GM12878 (cell line): ENCODE data around the gene SLC22A23. TPM values are rescaled to one million over a fixed set of nuclear protein-coding genes. Genes with fewer than 3 reads are reported as not detected.

ENCODE experiments used
- ATAC-seq: fragments of 200-7000 bp; cut with Tn5 transposase; 3 replicates; pipeline ENCODE4 v1.9.1; 2020; ENCODE audit warnings: mild to moderate bottlenecking, moderate library complexity
- BruUV-seq: library from RNA; stranded (reverse); fragments of 400-500 nt; replicated peaks from 2 replicates; lab custom pipeline; 2021; lab: Mats Ljungman, UMichigan
- CTCF ChIA-PET: fragments of 300-600 bp; sonication (Branson Sonifier 250); formaldehyde crosslinking; extraction: SDS; loops from one replicate; lab custom pipeline; 2021; ENCODE audit warnings: inconsistent platforms; lab: Yijun Ruan, JAX
- POLR2A ChIA-PET: fragments of 350-600 bp; formaldehyde crosslinking; extraction: SDS; loops from one replicate; lab custom pipeline; 2021; ENCODE audit warnings: inconsistent platforms; lab: Charles Lee
- RAD21 ChIA-PET: fragments of 300-600 bp; sonication (Branson Sonifier 250); formaldehyde crosslinking; loops from one replicate; lab custom pipeline; 2023; ENCODE audit warnings: antibody characterized with exemption; ENCODE audit not compliant: unreplicated experiment; lab: Charles Lee
- SMC1A ChIA-PET: fragments of 300-600 bp; sonication (Branson Sonifier 250); formaldehyde crosslinking; loops from one replicate; lab custom pipeline; 2023; ENCODE audit not compliant: unreplicated experiment, uncharacterized antibody; lab: Charles Lee
- DNase-seq: peaks from one replicate; pipeline ENCODE4 v3.0.0-alpha.2; 2011; ENCODE audit warnings: low read depth, low spot score
- FAIRE-seq: peaks from 3 replicates; lab custom pipeline; 2011; peaks lifted over from hg19 to GRCh38; lab: Jason Lieb, UNC
- H2AFZ ChIP-seq: 2 replicates; pipeline ENCODE4 v1.6.0; 2011; ENCODE audit warnings: low read depth, low read length, control low read depth; ENCODE audit not compliant: control insufficient read depth
- H3K27ac ChIP-seq: 2 replicates; pipeline ENCODE4 v1.5.1; 2011; ENCODE audit warnings: control low read depth; ENCODE audit not compliant: control insufficient read depth, insufficient read depth
- H3K27me3 ChIP-seq, 2 experiments: replicated peaks in 1 of 2; 2 replicates each; pipeline versions ENCODE4 v1.6.0 to v1.6.1; 2011; ENCODE audit warnings: low read length in 1 of 2; ENCODE audit not compliant: control insufficient read depth in 2 of 2, insufficient read depth in 2 of 2
- H3K36me3 ChIP-seq, 2 experiments: 2 replicates each; pipeline ENCODE4 v1.5.1; 2011; ENCODE audit warnings: low read length in 1 of 2; ENCODE audit not compliant: control insufficient read depth in 2 of 2, insufficient read depth in 2 of 2
- H3K4me1 ChIP-seq: 2 replicates; pipeline ENCODE4 v1.6.1; 2011; ENCODE audit warnings: mild to moderate bottlenecking, low read length, moderate library complexity, mixed read lengths; ENCODE audit not compliant: control insufficient read depth, insufficient read depth
- H3K4me2 ChIP-seq: 2 replicates; pipeline ENCODE4 v1.6.0; 2011; ENCODE audit warnings: control low read depth; ENCODE audit not compliant: control insufficient read depth, insufficient read depth
- H3K4me3 ChIP-seq: fragments of 200-600 bp; sonication (generic); 2 replicates; pipeline ENCODE4 v1.5.1; 2016
- H3K79me2 ChIP-seq: 2 replicates; pipeline ENCODE4 v1.6.0; 2011; ENCODE audit warnings: low read length; ENCODE audit not compliant: control insufficient read depth, insufficient read depth
- H3K9ac ChIP-seq: 2 replicates; pipeline ENCODE4 v1.8.0; 2011; ENCODE audit warnings: low read length, control low read depth, mixed read lengths; ENCODE audit not compliant: control insufficient read depth, insufficient read depth
- H3K9me3 ChIP-seq: replicated peaks from 3 replicates; pipeline ENCODE4 v1.5.1; 2011; ENCODE audit warnings: mild to moderate bottlenecking, low read length; ENCODE audit not compliant: control insufficient read depth, insufficient read depth
- H4K20me1 ChIP-seq: 2 replicates; pipeline ENCODE4 v1.6.0; 2011; ENCODE audit not compliant: control insufficient read depth, insufficient read depth
- BCL11A ChIP-seq: IDR thresholded peaks from 2 replicates; pipeline ENCODE4 v1.6.1; 2011; ENCODE audit warnings: low read depth, low read length
- EP300 ChIP-seq, 2 experiments: fragments of 150-350 bp in 1 of 2; IDR thresholded peaks; 2 replicates each; pipeline ENCODE4 v1.6.1; 2011 to 2012; ENCODE audit warnings: low read depth in 2 of 2, low read length in 2 of 2, borderline replicate concordance in 1 of 2, improper control_type of control experiment in 1 of 2, inconsistent platforms in 1 of 2; ENCODE audit not compliant: control insufficient read depth in 1 of 2
- MEF2A ChIP-seq: IDR thresholded peaks from 2 replicates; pipeline ENCODE4 v1.6.1; 2011; ENCODE audit warnings: low read depth, mild to moderate bottlenecking, low read length, moderate library complexity; ENCODE audit not compliant: insufficient read depth
- PAX5 ChIP-seq: IDR thresholded peaks from 2 replicates; pipeline ENCODE4 v1.6.1; 2011; ENCODE audit warnings: low read depth, low read length, borderline replicate concordance
- RELA ChIP-seq: fragments of 450-650 bp; IDR thresholded peaks from 2 replicates; pipeline ENCODE4 v1.8.0; 2014; ENCODE audit warnings: borderline replicate concordance; ENCODE audit not compliant: partially characterized antibody
- SMAD5 ChIP-seq: IDR thresholded peaks from 2 replicates; pipeline ENCODE4 v1.6.1; 2016; ENCODE audit warnings: antibody characterized with exemption, low read depth
- SMC3 ChIP-seq: IDR thresholded peaks from 2 replicates; pipeline ENCODE4 v1.6.1; 2011; ENCODE audit warnings: low read length, improper control_type of control experiment, borderline replicate concordance
- in situ Hi-C: fragments of 300-500 bp; cut with MboI; formaldehyde crosslinking; loops from 9 replicates; pipeline ENCODE4 v1.14.3; 2018; ENCODE audit warnings: mixed read lengths
- intact Hi-C: fragments of 100-400 bp; cut with micrococcal nuclease; formaldehyde crosslinking; loops from one replicate; pipeline ENCODE4 v1.14.2; 2022; ENCODE audit not compliant: unreplicated experiment
- polyA plus RNA-seq, 11 experiments: library from polyadenylated mRNA; depleted of rRNA in 4 of 11; unstranded in 6 of 11; stranded (reverse) in 5 of 11; fragments of >200 nt; fragmentation: Nextera tagmentation in 4 of 11; fragmentation: Illumina TruSeq in 1 of 11; extraction: Ambion mirVana in 4 of 11; extraction: Trizol in 1 of 11; gene quantifications; 1 replicate in 1 of 11; 2 replicates in 10 of 11; pipeline versions ENCODE4 v1.2.1 to v1.2.3, GENCODE V29; 2011 to 2016; ENCODE audit warnings: inconsistent platforms in 2 of 11, missing spikeins in 2 of 11, low read depth in 1 of 11
- total RNA-seq, 4 experiments: library from RNA; depleted of rRNA in 3 of 4; stranded (reverse); fragments of >200 nt in 3 of 4; fragmentation: Illumina TruSeq in 1 of 4; extraction: Trizol in 1 of 4; gene quantifications; 2 replicates each; pipeline versions ENCODE4 v1.2.1 to v1.2.3, GENCODE V29; 2013 to 2021
- TF ChIP-seq, protein P1 (sequence below): fragments of 450-650 bp; IDR thresholded peaks from 2 replicates; pipeline ENCODE4 v1.6.1; 2016; ENCODE audit warnings: mild to moderate bottlenecking, moderate library complexity, borderline replicate concordance
- TF ChIP-seq, protein P2 (sequence below): IDR thresholded peaks from 2 replicates; pipeline ENCODE4 v1.6.1; 2012; ENCODE audit warnings: improper control_type of control experiment, low read depth, low read length; ENCODE audit not compliant: insufficient replicate concordance
- TF ChIP-seq, protein P3 (sequence below): fragments of 450-650 bp; IDR thresholded peaks from 2 replicates; pipeline ENCODE4 v1.6.1; 2017; ENCODE audit warnings: mild to moderate bottlenecking, low read depth, inconsistent platforms; ENCODE audit not compliant: poor library complexity, severe bottlenecking

Gene SLC22A23
- total and polyA plus RNA-seq, 10 of the 15 experiments (the other 5 are each of a cell fraction or from before 2014, with no cell fraction given): 0.20 to 2.4 (median 0.74) TPM

DNA sequence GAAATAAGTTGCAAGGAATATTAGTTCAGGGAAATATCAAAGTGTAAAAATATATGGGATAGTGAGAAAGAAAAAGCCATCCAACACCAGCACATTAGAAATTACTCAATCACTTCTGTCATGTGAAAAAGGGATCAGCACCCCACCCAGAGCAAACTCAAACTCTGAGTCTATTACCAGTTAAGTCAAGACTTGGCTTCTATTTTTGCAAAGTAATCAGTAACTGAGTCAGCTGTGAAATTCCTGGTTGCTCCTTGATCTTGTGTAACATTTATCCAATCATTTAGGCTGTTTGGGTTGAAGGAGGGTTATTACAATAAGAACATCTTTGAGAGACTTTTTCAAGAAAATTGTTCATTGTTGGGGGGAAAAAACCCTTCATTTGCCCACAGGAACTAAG lies 51.2 kb downstream of the SLC22A23 start:
- Histone ChIP-seq H3K9ac (no peak overlapping the region), H3K4me2 (no peak overlapping the region), H3K27me3 (no peaks in the 10 kb centered on the region), H2AFZ (no peak overlapping the region), H3K36me3 (no peaks in the 10 kb centered on the region), H3K27ac (no peak overlapping the region), H3K4me1 (no peaks in the 10 kb centered on the region), H3K4me3 (no peak overlapping the region), H4K20me1 (no peaks in the 10 kb centered on the region), H3K79me2 (no peaks in the 10 kb centered on the region), H3K9me3 (no peaks in the 10 kb centered on the region)
- ChIA-PET RAD21 (no interaction called here), SMC1A (interaction anchor here (0.8 kb wide), 1 partner anchor 15 kb away, joined by 3 read pairs; no protein-coding TSS in a partner anchor), CTCF (no interaction called here), POLR2A (no interaction called here)
- intact Hi-C loops: no loop called here
- DNase-seq (no peak), FAIRE-seq (no peak), ATAC-seq (no peak)
- in situ Hi-C loops: no loop called here
- no TSS peak for BruUV-seq
- TF ChIP-seq, protein P1, sequence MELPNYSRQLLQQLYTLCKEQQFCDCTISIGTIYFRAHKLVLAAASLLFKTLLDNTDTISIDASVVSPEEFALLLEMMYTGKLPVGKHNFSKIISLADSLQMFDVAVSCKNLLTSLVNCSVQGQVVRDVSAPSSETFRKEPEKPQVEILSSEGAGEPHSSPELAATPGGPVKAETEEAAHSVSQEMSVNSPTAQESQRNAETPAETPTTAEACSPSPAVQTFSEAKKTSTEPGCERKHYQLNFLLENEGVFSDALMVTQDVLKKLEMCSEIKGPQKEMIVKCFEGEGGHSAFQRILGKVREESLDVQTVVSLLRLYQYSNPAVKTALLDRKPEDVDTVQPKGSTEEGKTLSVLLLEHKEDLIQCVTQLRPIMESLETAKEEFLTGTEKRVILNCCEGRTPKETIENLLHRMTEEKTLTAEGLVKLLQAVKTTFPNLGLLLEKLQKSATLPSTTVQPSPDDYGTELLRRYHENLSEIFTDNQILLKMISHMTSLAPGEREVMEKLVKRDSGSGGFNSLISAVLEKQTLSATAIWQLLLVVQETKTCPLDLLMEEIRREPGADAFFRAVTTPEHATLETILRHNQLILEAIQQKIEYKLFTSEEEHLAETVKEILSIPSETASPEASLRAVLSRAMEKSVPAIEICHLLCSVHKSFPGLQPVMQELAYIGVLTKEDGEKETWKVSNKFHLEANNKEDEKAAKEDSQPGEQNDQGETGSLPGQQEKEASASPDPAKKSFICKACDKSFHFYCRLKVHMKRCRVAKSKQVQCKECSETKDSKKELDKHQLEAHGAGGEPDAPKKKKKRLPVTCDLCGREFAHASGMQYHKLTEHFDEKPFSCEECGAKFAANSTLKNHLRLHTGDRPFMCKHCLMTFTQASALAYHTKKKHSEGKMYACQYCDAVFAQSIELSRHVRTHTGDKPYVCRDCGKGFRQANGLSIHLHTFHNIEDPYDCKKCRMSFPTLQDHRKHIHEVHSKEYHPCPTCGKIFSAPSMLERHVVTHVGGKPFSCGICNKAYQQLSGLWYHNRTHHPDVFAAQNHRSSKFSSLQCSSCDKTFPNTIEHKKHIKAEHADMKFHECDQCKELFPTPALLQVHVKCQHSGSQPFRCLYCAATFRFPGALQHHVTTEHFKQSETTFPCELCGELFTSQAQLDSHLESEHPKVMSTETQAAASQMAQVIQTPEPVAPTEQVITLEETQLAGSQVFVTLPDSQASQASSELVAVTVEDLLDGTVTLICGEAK: no peak
- TF ChIP-seq BCL11A (no peak), SMC3 (no peak), EP300 (IDR thresholded peaks at IDR 0.05; ENCODE audit: borderline replicate concordance in 1 of 2, control insufficient read depth in 1 of 2, low read depth in 2 of 2, low read length in 2 of 2) (no peak), MEF2A (no peak), RELA (no peak), PAX5 (no peak), SMAD5 (no peak)
- TF ChIP-seq, protein P2, sequence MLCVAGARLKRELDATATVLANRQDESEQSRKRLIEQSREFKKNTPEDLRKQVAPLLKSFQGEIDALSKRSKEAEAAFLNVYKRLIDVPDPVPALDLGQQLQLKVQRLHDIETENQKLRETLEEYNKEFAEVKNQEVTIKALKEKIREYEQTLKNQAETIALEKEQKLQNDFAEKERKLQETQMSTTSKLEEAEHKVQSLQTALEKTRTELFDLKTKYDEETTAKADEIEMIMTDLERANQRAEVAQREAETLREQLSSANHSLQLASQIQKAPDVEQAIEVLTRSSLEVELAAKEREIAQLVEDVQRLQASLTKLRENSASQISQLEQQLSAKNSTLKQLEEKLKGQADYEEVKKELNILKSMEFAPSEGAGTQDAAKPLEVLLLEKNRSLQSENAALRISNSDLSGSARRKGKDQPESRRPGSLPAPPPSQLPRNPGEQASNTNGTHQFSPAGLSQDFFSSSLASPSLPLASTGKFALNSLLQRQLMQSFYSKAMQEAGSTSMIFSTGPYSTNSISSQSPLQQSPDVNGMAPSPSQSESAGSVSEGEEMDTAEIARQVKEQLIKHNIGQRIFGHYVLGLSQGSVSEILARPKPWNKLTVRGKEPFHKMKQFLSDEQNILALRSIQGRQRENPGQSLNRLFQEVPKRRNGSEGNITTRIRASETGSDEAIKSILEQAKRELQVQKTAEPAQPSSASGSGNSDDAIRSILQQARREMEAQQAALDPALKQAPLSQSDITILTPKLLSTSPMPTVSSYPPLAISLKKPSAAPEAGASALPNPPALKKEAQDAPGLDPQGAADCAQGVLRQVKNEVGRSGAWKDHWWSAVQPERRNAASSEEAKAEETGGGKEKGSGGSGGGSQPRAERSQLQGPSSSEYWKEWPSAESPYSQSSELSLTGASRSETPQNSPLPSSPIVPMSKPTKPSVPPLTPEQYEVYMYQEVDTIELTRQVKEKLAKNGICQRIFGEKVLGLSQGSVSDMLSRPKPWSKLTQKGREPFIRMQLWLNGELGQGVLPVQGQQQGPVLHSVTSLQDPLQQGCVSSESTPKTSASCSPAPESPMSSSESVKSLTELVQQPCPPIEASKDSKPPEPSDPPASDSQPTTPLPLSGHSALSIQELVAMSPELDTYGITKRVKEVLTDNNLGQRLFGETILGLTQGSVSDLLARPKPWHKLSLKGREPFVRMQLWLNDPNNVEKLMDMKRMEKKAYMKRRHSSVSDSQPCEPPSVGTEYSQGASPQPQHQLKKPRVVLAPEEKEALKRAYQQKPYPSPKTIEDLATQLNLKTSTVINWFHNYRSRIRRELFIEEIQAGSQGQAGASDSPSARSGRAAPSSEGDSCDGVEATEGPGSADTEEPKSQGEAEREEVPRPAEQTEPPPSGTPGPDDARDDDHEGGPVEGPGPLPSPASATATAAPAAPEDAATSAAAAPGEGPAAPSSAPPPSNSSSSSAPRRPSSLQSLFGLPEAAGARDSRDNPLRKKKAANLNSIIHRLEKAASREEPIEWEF: no peak
- TF ChIP-seq, protein P3, sequence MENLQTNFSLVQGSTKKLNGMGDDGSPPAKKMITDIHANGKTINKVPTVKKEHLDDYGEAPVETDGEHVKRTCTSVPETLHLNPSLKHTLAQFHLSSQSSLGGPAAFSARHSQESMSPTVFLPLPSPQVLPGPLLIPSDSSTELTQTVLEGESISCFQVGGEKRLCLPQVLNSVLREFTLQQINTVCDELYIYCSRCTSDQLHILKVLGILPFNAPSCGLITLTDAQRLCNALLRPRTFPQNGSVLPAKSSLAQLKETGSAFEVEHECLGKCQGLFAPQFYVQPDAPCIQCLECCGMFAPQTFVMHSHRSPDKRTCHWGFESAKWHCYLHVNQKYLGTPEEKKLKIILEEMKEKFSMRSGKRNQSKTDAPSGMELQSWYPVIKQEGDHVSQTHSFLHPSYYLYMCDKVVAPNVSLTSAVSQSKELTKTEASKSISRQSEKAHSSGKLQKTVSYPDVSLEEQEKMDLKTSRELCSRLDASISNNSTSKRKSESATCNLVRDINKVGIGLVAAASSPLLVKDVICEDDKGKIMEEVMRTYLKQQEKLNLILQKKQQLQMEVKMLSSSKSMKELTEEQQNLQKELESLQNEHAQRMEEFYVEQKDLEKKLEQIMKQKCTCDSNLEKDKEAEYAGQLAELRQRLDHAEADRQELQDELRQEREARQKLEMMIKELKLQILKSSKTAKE: no peak
